Astrocyte of the cerebellum (primary cell): Measurements from ENCODE around the gene ALPK3.

Experiments
- DNase-seq: peaks from one replicate; pipeline ENCODE4 v3.0.0-alpha.2; 2011; ENCODE audit warnings: low read depth
- H3K4me3 ChIP-seq: 2 replicates; pipeline ENCODE4 v1.5.1; 2011; ENCODE audit warnings: mild to moderate bottlenecking, low read depth, low read length, moderate library complexity
- in situ Hi-C: cut with HindIII; loops from 2 replicates; pipeline ENCODE4 v1.10.0; 2017; ENCODE audit warnings: low sequenced_read_pairs
- TF ChIP-seq, protein P1 (sequence below): IDR thresholded peaks from 2 replicates; pipeline ENCODE4 v1.5.1; 2012; ENCODE audit warnings: low read length, low read depth, moderate library complexity, mild to moderate bottlenecking; ENCODE audit errors: missing control alignments

Gene ALPK3

GRCh38 chr15:84913360-84913723, 96.2 kb downstream of the ALPK3 start:
- DNase-seq = no peak
- TF ChIP-seq, protein P1, sequence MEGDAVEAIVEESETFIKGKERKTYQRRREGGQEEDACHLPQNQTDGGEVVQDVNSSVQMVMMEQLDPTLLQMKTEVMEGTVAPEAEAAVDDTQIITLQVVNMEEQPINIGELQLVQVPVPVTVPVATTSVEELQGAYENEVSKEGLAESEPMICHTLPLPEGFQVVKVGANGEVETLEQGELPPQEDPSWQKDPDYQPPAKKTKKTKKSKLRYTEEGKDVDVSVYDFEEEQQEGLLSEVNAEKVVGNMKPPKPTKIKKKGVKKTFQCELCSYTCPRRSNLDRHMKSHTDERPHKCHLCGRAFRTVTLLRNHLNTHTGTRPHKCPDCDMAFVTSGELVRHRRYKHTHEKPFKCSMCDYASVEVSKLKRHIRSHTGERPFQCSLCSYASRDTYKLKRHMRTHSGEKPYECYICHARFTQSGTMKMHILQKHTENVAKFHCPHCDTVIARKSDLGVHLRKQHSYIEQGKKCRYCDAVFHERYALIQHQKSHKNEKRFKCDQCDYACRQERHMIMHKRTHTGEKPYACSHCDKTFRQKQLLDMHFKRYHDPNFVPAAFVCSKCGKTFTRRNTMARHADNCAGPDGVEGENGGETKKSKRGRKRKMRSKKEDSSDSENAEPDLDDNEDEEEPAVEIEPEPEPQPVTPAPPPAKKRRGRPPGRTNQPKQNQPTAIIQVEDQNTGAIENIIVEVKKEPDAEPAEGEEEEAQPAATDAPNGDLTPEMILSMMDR = no peak
- H3K4me3 ChIP-seq = no peak overlapping the region
- in situ Hi-C loops = no loop called here

DNA sequence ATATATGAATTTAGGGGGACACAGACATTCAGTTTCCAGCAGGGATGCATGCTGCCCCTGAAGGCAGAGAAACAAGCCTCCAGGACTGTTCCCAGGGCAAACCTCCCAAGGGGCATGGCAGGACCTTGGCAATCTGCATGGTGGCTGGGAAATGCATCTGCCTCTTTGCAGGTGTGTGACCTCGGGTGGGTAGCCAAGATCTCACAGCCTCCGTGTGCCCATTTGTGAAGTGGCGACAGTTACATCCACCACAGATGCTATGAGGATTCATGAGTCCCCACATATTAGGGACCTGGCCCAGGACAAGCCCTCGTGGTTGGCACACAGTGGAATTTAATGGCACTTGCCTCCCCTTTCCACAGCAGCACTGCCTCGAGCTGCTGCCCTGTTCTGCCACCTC, 97.2 kb downstream of the ALPK3 start:
- in situ Hi-C loops = no loop called here

GRCh38 chr15:84914909-84915605, 97.9 kb downstream of the ALPK3 start:
- TF ChIP-seq, protein P1 = no peak

More for the DNA sequence above, 97.2 kb downstream of the ALPK3 start:
- no peak for DNase-seq
- H3K4me3 ChIP-seq = no peak overlapping the region
- TF ChIP-seq, protein P1 = no peak

DNA sequence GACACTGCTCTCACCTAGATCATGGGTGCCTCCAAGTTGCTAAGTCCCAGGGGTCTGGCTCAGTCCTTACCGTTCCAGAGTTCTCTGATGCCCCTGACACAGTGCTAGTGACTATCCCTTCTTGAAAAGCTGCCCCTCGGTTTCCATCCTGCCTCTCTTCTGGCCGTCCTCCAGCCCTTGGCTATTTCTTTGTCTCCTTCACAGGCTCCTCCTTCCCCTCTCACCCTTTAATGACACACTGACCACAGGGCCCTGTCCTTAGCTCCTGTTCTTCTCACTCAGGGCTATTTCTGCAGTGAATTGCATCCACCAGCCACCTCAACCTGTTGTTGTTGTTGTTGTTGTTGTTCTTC, 98.4 kb downstream of the ALPK3 start:
- no peak for DNase-seq
- no peak overlapping the region for H3K4me3 ChIP-seq
- TF ChIP-seq, protein P1 = no peak
- in situ Hi-C loops = no loop called here

More at GRCh38 chr15:84914909-84915605, 97.9 kb downstream of the ALPK3 start:
- in situ Hi-C loops = no loop called here
- peak; percentile 65 for DNase-seq
- no peak overlapping the region for H3K4me3 ChIP-seq

DNA sequence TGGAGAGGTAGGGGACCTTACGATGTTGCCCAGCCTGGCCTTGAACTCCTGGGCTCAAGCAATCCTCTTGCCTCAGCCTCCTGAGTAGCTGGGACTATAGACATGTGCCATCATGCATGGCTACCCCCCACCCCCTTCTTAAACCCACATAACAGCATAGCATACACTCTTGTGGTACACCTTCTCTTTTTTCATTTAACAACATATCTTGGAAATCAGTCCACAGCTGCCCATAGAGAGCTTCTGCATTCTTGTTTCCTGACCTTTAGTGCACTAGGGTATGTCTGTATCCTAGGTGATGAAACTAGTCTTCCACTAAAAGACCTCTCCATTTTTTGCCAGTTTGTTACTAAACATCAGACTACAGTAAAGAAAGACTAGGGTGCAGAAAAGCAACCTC, 100.3 kb downstream of the ALPK3 start:
- TF ChIP-seq, protein P1 = no peak
- no peak for DNase-seq
- H3K4me3 ChIP-seq = no peak overlapping the region
- in situ Hi-C loops = no loop called here

- DNase-seq = no peak
- in situ Hi-C loops = no loop called here
- TF ChIP-seq, protein P1 = no peak
- no peak overlapping the region for H3K4me3 ChIP-seq
Measured at GRCh38 chr15:84919106-84919667, 102.0 kb downstream of the ALPK3 start.
